Activated naive CD4-positive, alpha-beta T cell treated with anti-CD3 and anti-CD28 coated beads for 36 hours (primary cell): ENCODE measurements around the gene DBN1. TPM values are rescaled to one million over a fixed set of nuclear protein-coding genes. Genes with fewer than 3 reads are reported as not detected.
"Not testable (repeated sequence)": the region's sequence is repeated elsewhere in the genome, so short reads cannot be mapped to it uniquely, and the experiment has no call there.

ENCODE experiments used
- CTCF ChIA-PET: fragments of 350-600 bp; sonication (Branson Sonifier 250); formaldehyde crosslinking; loops from one replicate; lab custom pipeline; 2021; ENCODE audit warnings: antibody characterized with exemption; lab: Charles Lee
- DNase-seq: peaks from one replicate; pipeline ENCODE4 v3.0.0-alpha.2; 2020
- H3K27ac Mint-ChIP-seq: one replicate; pipeline ENCODE4 v1.8.0; 2021; ENCODE audit warnings: mild to moderate bottlenecking, mixed read lengths
- H3K27me3 Mint-ChIP-seq: one replicate; pipeline ENCODE4 v1.8.0; 2021; ENCODE audit warnings: low read depth, mixed read lengths
- H3K36me3 Mint-ChIP-seq: one replicate; pipeline ENCODE4 v1.8.0; 2021; ENCODE audit warnings: low read depth, mixed read lengths
- H3K4me1 Mint-ChIP-seq: one replicate; pipeline ENCODE4 v1.8.0; 2021; ENCODE audit warnings: low read depth, mixed read lengths
- H3K4me3 Mint-ChIP-seq: one replicate; pipeline ENCODE4 v1.8.0; 2021; ENCODE audit warnings: mild to moderate bottlenecking, moderate library complexity, mixed read lengths
- H3K9me3 Mint-ChIP-seq: one replicate; pipeline ENCODE4 v1.8.0; 2021; ENCODE audit warnings: mixed read lengths
- intact Hi-C: fragments of 100-400 bp; cut with micrococcal nuclease; formaldehyde crosslinking; loops from one replicate; pipeline ENCODE4 v1.15.1; 2023
- total RNA-seq, 2 experiments: library from RNA; stranded (reverse); gene quantifications; one replicate each; pipeline ENCODE4 v1.2.3, GENCODE V29; 2021

DBN1 gene
- total RNA-seq, 2 experiments from 2014 or later = 20.8 to 22.4 TPM

- H3K9me3 Mint-ChIP-seq = no peaks in the 10 kb centered on the region
- intact Hi-C loops = no loop called here
These were observed 49.8 kb downstream of the DBN1 start for GRCh38 chr5:177423671-177424070.

DNA sequence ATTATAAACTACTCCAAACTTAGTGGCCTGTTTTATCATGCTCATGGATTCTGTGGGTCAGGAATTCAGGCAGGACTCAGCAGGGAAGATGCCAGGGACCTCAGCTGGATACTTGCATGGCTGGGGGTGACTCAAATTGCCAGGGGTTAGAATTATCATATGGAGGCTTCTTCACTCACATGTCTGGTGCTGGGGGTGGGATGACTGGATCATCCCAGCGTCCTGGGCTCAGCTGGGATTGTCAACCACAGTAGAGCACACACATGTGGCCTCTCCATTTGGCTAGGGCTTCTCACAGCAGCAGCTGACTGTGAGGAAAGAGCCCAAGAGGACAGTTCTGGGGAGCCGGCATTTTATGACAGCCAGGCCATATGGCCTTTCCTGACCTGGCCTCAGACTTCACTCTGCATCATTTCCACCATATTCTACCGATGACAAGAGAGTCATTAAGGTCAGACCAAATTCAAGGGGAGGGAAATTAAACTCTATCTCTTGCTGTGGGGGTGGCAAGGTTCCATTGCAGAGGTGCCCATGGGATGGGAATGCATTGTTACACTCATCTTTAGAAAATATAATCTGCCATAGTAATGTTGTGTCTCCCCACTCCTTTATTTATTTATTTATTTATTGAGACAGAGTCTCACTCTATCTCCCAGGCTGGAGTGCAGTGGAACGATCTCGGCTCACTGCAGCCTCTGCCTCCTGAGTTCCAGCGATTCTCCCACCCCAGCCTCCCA is 52.2 kb downstream of the DBN1 start:
- H3K9me3 Mint-ChIP-seq = no peaks in the 10 kb centered on the region
- CTCF ChIA-PET = interaction anchor here (0.6 to 3.4 kb wide), 2 partner anchors 18 to 98 kb away, joined by 3 to 26 read pairs; no protein-coding TSS in a partner anchor
- H3K4me1 Mint-ChIP-seq = peaks cover 6% of the 10 kb centered on the region
- DNase-seq = no peak
- intact Hi-C loops = no loop called here
- H3K4me3 Mint-ChIP-seq = no peak overlapping the region
- H3K36me3 Mint-ChIP-seq = no peaks in the 10 kb centered on the region
- H3K27ac Mint-ChIP-seq = no peak overlapping the region
- no peaks in the 10 kb centered on the region for H3K27me3 Mint-ChIP-seq

More at GRCh38 chr5:177423671-177424070, 49.8 kb downstream of the DBN1 start:
- no peak for DNase-seq
- Mint-ChIP-seq H3K27me3 (no peaks in the 10 kb centered on the region), H3K27ac (no peak overlapping the region), H3K36me3 (peaks cover 16% of the 10 kb centered on the region), H3K4me1 (peaks cover 10% of the 10 kb centered on the region), H3K4me3 (no peak overlapping the region)
- CTCF ChIA-PET = interaction anchor here (0.9 to 3.6 kb wide), 4 partner anchors 20 to 111 kb away, joined by 3 to 26 read pairs (median 8); no protein-coding TSS in a partner anchor

- DNase-seq, H3K27ac Mint-ChIP-seq, intact Hi-C loops, CTCF ChIA-PET, H3K9me3 Mint-ChIP-seq, H3K27me3 Mint-ChIP-seq, H3K4me1 Mint-ChIP-seq, H3K4me3 Mint-ChIP-seq, H3K36me3 Mint-ChIP-seq: not testable (repeated sequence)
These were observed 53.0 kb downstream of the DBN1 start for GRCh38 chr5:177420472-177420871.

DNA sequence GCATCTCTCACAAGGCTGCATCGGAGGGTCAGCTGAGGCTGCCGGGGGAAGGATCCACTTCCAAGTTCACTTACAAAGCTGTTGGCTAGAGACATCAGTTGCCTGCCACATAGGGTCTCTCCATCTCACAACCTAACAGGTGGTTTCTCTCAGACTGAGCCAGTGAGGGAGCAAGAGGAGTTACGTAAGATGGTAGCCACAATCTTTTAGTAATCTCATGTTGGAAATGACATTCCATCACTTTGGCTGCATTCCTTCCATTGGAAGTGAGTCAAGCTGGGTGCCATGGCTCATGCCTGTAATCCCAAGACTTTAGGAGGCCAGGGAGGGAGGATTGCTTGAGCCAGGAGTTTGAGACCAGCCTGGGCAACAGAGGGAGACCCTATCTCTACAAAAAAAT is 54.4 kb downstream of the DBN1 start:
- Mint-ChIP-seq H3K27me3 (no peaks in the 10 kb centered on the region), H3K4me1 (peaks cover 11% of the 10 kb centered on the region), H3K4me3 (no peak overlapping the region), H3K27ac (no peak overlapping the region), H3K9me3 (no peaks in the 10 kb centered on the region), H3K36me3 (no peaks in the 10 kb centered on the region)
- CTCF ChIA-PET = interaction anchor here (1.6 kb wide), 1 partner anchor 15 kb away, joined by 5 read pairs; no protein-coding TSS in a partner anchor
- intact Hi-C loops = no loop called here
- no peak for DNase-seq

GRCh38 chr5:177417081-177417480 is 56.4 kb downstream of the DBN1 start:
- H3K27ac Mint-ChIP-seq, H3K27me3 Mint-ChIP-seq, H3K9me3 Mint-ChIP-seq, DNase-seq, H3K36me3 Mint-ChIP-seq, CTCF ChIA-PET, intact Hi-C loops, H3K4me3 Mint-ChIP-seq: not testable (repeated sequence)
- H3K4me1 Mint-ChIP-seq = peaks cover 22% of the 10 kb centered on the region

GRCh38 chr5:177414481-177414880 is 59.0 kb downstream of the DBN1 start:
- Mint-ChIP-seq H3K27me3 (no peaks in the 10 kb centered on the region), H3K27ac (no peak overlapping the region), H3K36me3 (no peaks in the 10 kb centered on the region), H3K9me3 (no peaks in the 10 kb centered on the region), H3K4me1 (peaks cover 33% of the 10 kb centered on the region), H3K4me3 (no peak overlapping the region)
- CTCF ChIA-PET = interaction anchor here (0.6 to 3.3 kb wide), 8 partner anchors 10 to 105 kb away, joined by 3 to 22 read pairs (median 3); no protein-coding TSS in a partner anchor
- no peak for DNase-seq
- intact Hi-C loops = no loop called here

GRCh38 chr5:177412603-177413233 is 60.7 kb downstream of the DBN1 start:
- no peaks in the 10 kb centered on the region for H3K27me3 Mint-ChIP-seq
- CTCF ChIA-PET = interaction anchor here (0.8 to 0.9 kb wide), 2 partner anchors 8 to 23 kb away, joined by 3 to 5 read pairs; no protein-coding TSS in a partner anchor
- no peak for DNase-seq
- no peaks in the 10 kb centered on the region for H3K36me3 Mint-ChIP-seq
- H3K4me1 Mint-ChIP-seq = peaks cover 33% of the 10 kb centered on the region
- H3K9me3 Mint-ChIP-seq = no peaks in the 10 kb centered on the region
- intact Hi-C loops = no loop called here
- H3K27ac Mint-ChIP-seq = no peak overlapping the region
- no peak overlapping the region for H3K4me3 Mint-ChIP-seq

DNA sequence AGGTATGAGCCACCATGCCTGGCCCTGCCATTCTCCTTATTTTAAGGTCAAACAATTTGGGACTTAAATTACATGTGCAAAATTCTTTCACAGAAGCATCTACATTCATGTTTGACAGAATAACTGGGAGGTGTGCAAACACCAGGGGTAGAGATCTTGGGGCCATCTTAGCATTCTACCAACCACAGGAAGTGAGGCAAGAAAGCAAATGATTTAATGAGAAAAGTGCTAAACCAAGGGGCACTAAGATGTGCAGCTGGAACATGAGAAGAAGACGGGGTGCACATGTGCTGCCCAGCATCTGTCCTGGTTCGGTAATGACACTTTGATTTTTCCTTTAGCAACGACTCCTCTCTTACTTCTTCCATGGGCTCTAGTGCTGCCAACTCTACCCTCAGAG is 62.9 kb downstream of the DBN1 start:
- Mint-ChIP-seq H3K9me3 (no peaks in the 10 kb centered on the region), H3K36me3 (no peaks in the 10 kb centered on the region), H3K4me3 (no peak overlapping the region), H3K27me3 (no peaks in the 10 kb centered on the region), H3K4me1 (peaks cover 31% of the 10 kb centered on the region), H3K27ac (no peak overlapping the region)
- CTCF ChIA-PET = interaction anchor here (0.9 to 2.1 kb wide), 2 partner anchors 21 to 91 kb away, joined by 4 to 6 read pairs; no protein-coding TSS in a partner anchor
- DNase-seq = no peak
- intact Hi-C loops = no loop called here

- no peaks in the 10 kb centered on the region for H3K27me3 Mint-ChIP-seq
- DNase-seq = no peak
- CTCF ChIA-PET = interaction anchor here (0.7 to 9.9 kb wide), 5 partner anchors 22 to 48 kb away, joined by 3 to 161 read pairs (median 4); partner anchors contain the start of gene PRR7
- H3K27ac Mint-ChIP-seq = no peak within 1 kb of the TSS
- no peaks in the 10 kb centered on the region for H3K9me3 Mint-ChIP-seq
- intact Hi-C loops = no loop called here
- no peaks in the 10 kb centered on the region for H3K36me3 Mint-ChIP-seq
- no peak within 1 kb of the TSS for H3K4me3 Mint-ChIP-seq
- H3K4me1 Mint-ChIP-seq = peaks cover 25% of the 10 kb centered on the region
These were observed 64.2 kb downstream of the DBN1 start, which contains the start of gene F12 for GRCh38 chr5:177409043-177409801. Gene F12 (minus strand): TSS chr5:177409564. CDS start chr5:177409527, 37 bp downstream.

Other genes with a start within 250 kb of the DBN1 start
- gene RAB24, start 169.9 kb downstream of the DBN1 start, total RNA-seq = 10 to 100 TPM; 10.9 to 13.2 TPM
- 100 to 1,000 TPM; 253 to 254 TPM for gene PRELID1, start 169.8 kb downstream of the DBN1 start, total RNA-seq
- 10 to 100 TPM; 45.0 to 51.7 TPM for gene MXD3, start 161.7 kb downstream of the DBN1 start, total RNA-seq
- 10 to 100 TPM; 82.2 to 83.9 TPM for gene LMAN2, start 122.0 kb downstream of the DBN1 start, total RNA-seq
- gene RGS14, start 115.7 kb downstream of the DBN1 start, total RNA-seq = 10 to 100 TPM; 34.6 to 39.2 TPM
- not detected for gene SLC34A1, start 89.2 kb downstream of the DBN1 start, total RNA-seq
- not detected for gene PFN3, start 73.0 kb downstream of the DBN1 start, total RNA-seq
- gene F12, start 64.1 kb downstream of the DBN1 start, total RNA-seq = 1 to 10 TPM; 3.2 to 5.4 TPM
- gene GRK6, start 47.0 kb downstream of the DBN1 start, total RNA-seq = 100 to 1,000 TPM; 117 to 133 TPM
- gene PRR7, start 26.8 kb downstream of the DBN1 start, total RNA-seq = 1 to 10 TPM; 7.4 to 8.2 TPM
- 10 to 100 TPM; 41.2 to 42.2 TPM for gene PDLIM7, start 24.0 kb upstream of the DBN1 start, total RNA-seq
- gene DOK3, start 36.2 kb upstream of the DBN1 start, total RNA-seq = 1 to 10 TPM in 1 of 2 experiments, under 1 TPM in 1; 0.37 to 1.3 TPM
- 100 to 1,000 TPM; 142 to 147 TPM for gene DDX41, start 43.3 kb upstream of the DBN1 start, total RNA-seq
- gene FAM193B, start 80.9 kb upstream of the DBN1 start, total RNA-seq = 10 to 100 TPM; 87.4 to 87.8 TPM
- gene TMED9, start 118.6 kb upstream of the DBN1 start, total RNA-seq = 100 to 1,000 TPM; 110 TPM
- gene B4GALT7, start 126.5 kb upstream of the DBN1 start, total RNA-seq = 10 to 100 TPM in 1 of 2 experiments, 1 to 10 TPM in 1; 9.9 to 13.6 TPM